GM19099 (cell line): ENCODE results near the gene CFAP298.
A peak's percentile ranks its signal among the peaks of the same experiment; 100 is the strongest.

ENCODE experiments used
- POLR2A ChIP-seq: IDR thresholded peaks from 3 replicates; pipeline ENCODE4 v1.6.1; 2011; ENCODE audit warnings: low read depth; ENCODE audit not compliant: insufficient read length; ENCODE audit errors: extremely low read depth

CFAP298 gene, protein sequence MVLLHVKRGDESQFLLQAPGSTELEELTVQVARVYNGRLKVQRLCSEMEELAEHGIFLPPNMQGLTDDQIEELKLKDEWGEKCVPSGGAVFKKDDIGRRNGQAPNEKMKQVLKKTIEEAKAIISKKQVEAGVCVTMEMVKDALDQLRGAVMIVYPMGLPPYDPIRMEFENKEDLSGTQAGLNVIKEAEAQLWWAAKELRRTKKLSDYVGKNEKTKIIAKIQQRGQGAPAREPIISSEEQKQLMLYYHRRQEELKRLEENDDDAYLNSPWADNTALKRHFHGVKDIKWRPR

DNA sequence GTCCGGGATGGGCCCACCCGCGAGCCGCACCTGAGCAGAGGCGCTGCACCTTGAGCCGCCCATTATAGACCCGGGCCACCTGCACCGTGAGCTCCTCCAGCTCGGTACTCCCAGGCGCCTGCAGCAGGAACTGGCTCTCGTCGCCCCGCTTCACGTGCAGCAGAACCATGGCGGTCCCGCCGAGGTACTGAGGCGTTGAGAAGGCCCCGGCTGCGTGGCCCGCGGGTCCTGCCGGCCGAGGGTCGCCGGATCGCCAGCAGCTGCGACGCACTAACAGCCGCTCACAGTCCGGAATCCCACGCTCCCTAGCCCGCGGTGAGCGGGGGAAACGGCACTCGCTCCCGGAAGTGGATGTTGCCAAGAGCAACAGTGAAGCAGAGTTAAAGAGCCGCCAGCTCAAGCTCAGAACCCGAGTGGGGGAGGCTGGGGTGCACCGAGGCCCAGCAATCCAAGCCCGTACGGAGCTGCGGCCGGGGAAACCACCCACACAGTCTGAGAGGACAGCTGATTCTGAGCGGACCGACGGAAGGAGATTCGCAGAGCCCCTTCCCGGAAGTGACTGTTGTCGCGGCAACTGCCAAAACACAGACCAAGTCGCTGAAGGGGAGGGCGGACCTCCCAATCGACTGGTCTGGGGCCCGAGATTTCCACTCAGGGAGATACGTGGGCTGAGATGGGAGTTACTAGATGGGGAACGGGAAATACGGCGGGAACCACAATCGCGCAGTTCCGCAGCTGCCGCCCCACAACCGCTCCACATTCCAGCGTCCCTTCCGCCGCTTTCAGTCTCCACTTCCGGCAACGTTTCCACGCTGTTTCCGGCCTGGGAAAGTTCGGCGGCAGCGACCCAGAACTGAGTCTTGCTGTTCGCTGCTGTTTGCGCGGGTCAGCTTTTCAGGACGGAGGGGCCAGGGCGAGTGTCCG lies at the start of gene CFAP298:
CFAP298 (minus strand) TSS at position 303 of the 924 bp plus-strand sequence; CDS start at position 169, 134 bp downstream.
- TF ChIP-seq POLR2A, result peak; percentile 69

DNA sequence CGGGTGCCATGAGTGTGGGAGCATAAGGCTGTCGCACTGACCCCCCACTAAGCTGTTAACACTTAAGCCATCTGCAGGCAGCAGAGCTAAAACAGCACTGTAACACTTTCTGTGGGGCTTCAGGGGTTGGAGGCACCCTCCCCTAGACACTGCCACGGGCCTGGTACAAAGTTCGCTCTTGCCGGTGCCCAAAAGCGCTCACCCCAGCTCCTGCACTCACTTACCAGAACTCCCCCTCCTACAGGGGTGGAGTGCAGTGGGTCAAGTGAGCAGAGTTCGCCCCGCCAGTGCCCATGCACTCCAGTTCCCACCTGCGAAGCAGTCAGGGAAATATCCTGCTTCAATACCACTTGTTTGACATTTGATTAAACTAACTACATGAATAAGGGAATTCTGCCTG lies 46.3 kb upstream of the CFAP298 start:
- no peak for TF ChIP-seq POLR2A

DNA sequence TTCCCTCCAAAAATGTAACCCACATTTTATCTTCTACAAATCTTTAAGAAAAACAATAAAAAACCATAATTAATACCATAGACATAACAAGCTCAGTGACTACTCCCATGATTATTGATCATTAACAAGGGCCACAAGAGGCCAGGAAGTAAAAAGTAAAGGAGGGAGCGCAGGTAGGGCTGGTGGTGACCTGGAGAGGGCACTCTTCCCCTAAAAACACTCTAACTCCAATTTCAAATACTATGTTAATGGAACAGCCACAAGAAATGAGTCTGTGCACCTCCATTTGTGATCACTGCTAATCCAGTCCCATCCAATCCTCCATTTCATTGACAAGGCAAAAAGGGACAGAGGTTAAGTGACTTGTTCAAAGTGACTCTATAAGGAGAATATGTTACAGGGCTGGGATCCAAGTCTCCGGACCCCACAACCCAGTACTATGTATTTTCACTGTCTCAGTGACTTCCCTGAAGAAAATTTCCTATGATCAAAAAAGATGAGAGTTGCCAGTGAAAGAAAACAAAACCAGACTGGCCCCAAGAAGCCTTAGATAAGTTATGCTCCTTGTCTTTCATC lies 41.2 kb upstream of the CFAP298 start:
- TF ChIP-seq POLR2A, result no peak

GRCh38 chr21:32648165-32648564 lies 36.0 kb upstream of the CFAP298 start:
- TF ChIP-seq POLR2A, result no peak

GRCh38 chr21:32645261-32646182 lies 33.3 kb upstream of the CFAP298 start:
- TF ChIP-seq POLR2A, result no peak

- no peak for TF ChIP-seq POLR2A
These were observed 29.8 kb upstream of the CFAP298 start for GRCh38 chr21:32641710-32642698.

DNA sequence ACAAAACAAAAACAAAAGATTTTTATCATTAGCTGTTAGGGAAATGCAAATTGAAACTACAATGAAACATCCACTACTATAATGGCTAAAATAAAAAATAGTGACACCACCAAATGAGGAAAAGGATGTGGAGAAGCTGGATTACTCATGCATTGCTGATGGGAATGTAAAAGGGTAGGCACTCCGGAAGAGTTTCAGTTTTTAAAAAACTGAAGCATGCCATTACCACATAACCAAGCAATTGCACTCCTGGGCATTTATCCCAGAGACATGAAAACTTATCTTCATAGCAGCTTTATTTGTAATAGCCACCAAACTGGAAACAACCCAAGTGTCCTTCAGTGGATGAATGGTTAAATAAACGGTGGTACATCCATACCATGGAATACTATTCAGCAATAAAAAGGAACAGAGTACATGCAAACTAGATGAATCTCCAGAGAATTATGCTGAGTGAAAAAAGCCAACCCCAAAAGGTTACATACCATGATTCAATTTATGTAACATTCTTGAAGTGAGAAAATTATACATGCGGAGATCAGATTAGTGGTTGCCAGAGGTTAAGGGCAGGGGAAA lies 14.5 kb upstream of the CFAP298 start:
- no peak for TF ChIP-seq POLR2A

GRCh38 chr21:32613436-32614043 lies 1.4 kb upstream of the CFAP298 start:
- no peak for TF ChIP-seq POLR2A

DNA sequence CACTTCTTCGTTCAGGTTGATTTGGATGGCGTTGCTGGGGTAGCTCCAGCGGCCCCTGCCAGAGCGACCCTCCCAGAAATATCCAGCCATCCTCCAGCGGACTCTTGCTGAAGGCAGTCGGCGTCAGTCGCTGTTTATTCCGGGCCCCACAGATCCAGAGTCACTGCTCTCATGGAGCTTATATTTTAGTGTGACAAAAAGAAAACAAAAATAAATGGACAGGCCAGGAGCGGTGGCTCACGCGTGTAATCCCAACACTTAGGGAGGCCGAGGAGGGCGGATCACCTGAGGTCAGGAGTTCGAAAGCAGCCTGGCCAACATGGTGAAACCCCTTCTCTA lies 791 bp upstream of the CFAP298 start:
- no peak for TF ChIP-seq POLR2A

DNA sequence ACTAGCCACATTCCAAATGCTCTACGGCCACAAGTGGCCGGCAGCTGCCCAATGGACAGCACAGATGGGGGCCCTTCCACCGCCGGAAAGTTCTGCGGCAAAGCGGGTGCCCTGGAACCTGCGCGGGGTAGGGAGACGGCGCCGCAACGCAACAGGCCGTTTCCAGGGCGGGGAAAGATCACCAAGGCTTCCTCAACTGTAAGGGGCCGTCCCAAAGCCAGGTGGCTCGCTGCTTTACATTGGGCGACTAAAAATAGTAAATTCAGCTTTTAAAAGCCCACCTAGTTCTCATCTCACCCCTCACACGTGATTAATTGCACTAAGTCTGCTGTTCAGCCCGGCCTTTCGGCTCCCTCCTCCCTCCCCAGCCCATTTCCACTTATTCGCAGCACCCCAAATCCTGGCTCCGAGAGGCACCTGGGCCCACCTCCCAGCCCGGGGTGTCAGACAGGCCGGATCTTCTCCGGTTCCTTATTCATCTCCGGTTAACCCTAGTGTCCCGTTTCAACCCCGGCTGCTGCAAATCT lies 643 bp downstream of the CFAP298 start:
- no peak for TF ChIP-seq POLR2A

- no peak for TF ChIP-seq POLR2A
These were observed 3.3 kb downstream of the CFAP298 start for GRCh38 chr21:32608851-32609250.

- no peak for TF ChIP-seq POLR2A
These were observed 6.7 kb downstream of the CFAP298 start for GRCh38 chr21:32605469-32605868.
